ENCODE data around the gene MCRS1. TPM values are rescaled to one million over a fixed set of nuclear protein-coding genes. Genes with fewer than 3 reads are reported as not detected.

The MCRS1 gene
- total RNA-seq, 1 experiment from 2014 or later = 58.7 TPM

- no peak overlapping the region for H3K27ac Mint-ChIP-seq (ENCODE audit: low read depth, unreplicated experiment)
- ChIA-PET POLR2A (no interaction called here), CTCF (interaction anchor here (0.8 to 2.4 kb wide), 5 partner anchors 9 to 304 kb away, joined by 3 to 9 read pairs (median 4); no protein-coding TSS in a partner anchor)
- intact Hi-C loops (cut with micrococcal nuclease) = no loop called here
- TF ChIP-seq CTCF (IDR thresholded peaks at IDR 0.05; ENCODE audit: unreplicated experiment) = no peak
- no TSS peak for BruUV-seq (replicated peaks)
- no peaks in the 10 kb centered on the region for H3K9me3 Mint-ChIP-seq (ENCODE audit: unreplicated experiment)
- peaks cover 58% of the 10 kb centered on the region for H3K36me3 Mint-ChIP-seq (ENCODE audit: insufficient read depth, unreplicated experiment)
- H3K4me1 Mint-ChIP-seq (ENCODE audit: insufficient read depth, unreplicated experiment) = no peaks in the 10 kb centered on the region
- H3K4me3 Mint-ChIP-seq (ENCODE audit: unreplicated experiment) = no peak overlapping the region
- no peaks in the 10 kb centered on the region for H3K27me3 Mint-ChIP-seq (ENCODE audit: insufficient read depth, unreplicated experiment)
- DNase-seq (ENCODE audit: unreplicated experiment) = no peak
Observed at GRCh38 chr12:49562831-49563230, 5.1 kb downstream of the MCRS1 start.

GRCh38 chr12:49562233-49562632, 5.7 kb downstream of the MCRS1 start:
- POLR2A ChIA-PET = no interaction called here

GRCh38 chr12:49560695-49561094, 7.2 kb downstream of the MCRS1 start:
- Mint-ChIP-seq H3K27ac (ENCODE audit: low read depth, unreplicated experiment) (no peak overlapping the region), H3K4me3 (ENCODE audit: unreplicated experiment) (no peak overlapping the region), H3K27me3 (ENCODE audit: insufficient read depth, unreplicated experiment) (no peaks in the 10 kb centered on the region), H3K4me1 (ENCODE audit: insufficient read depth, unreplicated experiment) (no peaks in the 10 kb centered on the region), H3K36me3 (ENCODE audit: insufficient read depth, unreplicated experiment) (peaks cover 58% of the 10 kb centered on the region), H3K9me3 (ENCODE audit: unreplicated experiment) (no peaks in the 10 kb centered on the region)
- ChIA-PET CTCF (interaction anchor here (0.6 kb wide), 1 partner anchor 932 kb away, joined by 3 read pairs; no protein-coding TSS in a partner anchor), POLR2A (no interaction called here)
- BruUV-seq (replicated peaks) = no TSS peak
- TF ChIP-seq CTCF (IDR thresholded peaks at IDR 0.05; ENCODE audit: unreplicated experiment) = no peak
- intact Hi-C loops (cut with micrococcal nuclease) = no loop called here
- no peak for DNase-seq (ENCODE audit: unreplicated experiment)

More at GRCh38 chr12:49562233-49562632, 5.7 kb downstream of the MCRS1 start:
- Mint-ChIP-seq H3K4me3 (ENCODE audit: unreplicated experiment) (no peak overlapping the region), H3K4me1 (ENCODE audit: insufficient read depth, unreplicated experiment) (no peaks in the 10 kb centered on the region), H3K27me3 (ENCODE audit: insufficient read depth, unreplicated experiment) (no peaks in the 10 kb centered on the region), H3K27ac (ENCODE audit: low read depth, unreplicated experiment) (no peak overlapping the region), H3K36me3 (ENCODE audit: insufficient read depth, unreplicated experiment) (peaks cover 58% of the 10 kb centered on the region), H3K9me3 (ENCODE audit: unreplicated experiment) (no peaks in the 10 kb centered on the region)
- DNase-seq (ENCODE audit: unreplicated experiment) = no peak
- no TSS peak for BruUV-seq (replicated peaks)
- no peak for TF ChIP-seq CTCF (IDR thresholded peaks at IDR 0.05; ENCODE audit: unreplicated experiment)
- intact Hi-C loops (cut with micrococcal nuclease) = no loop called here
- CTCF ChIA-PET = interaction anchor here (0.6 to 2.4 kb wide), 4 partner anchors 9 to 200 kb away, joined by 3 to 9 read pairs (median 4); no protein-coding TSS in a partner anchor

- Mint-ChIP-seq H3K27ac (ENCODE audit: low read depth, unreplicated experiment) (no peak overlapping the region), H3K36me3 (ENCODE audit: insufficient read depth, unreplicated experiment) (peaks cover 54% of the 10 kb centered on the region), H3K4me1 (ENCODE audit: insufficient read depth, unreplicated experiment) (no peaks in the 10 kb centered on the region), H3K27me3 (ENCODE audit: insufficient read depth, unreplicated experiment) (no peaks in the 10 kb centered on the region), H3K9me3 (ENCODE audit: unreplicated experiment) (no peaks in the 10 kb centered on the region), H3K4me3 (ENCODE audit: unreplicated experiment) (no peak overlapping the region)
- ChIA-PET CTCF (interaction anchor here (1.0 to 1.4 kb wide), 2 partner anchors 8 to 201 kb away, joined by 5 to 6 read pairs; partner anchors contain the start of gene MCRS1), POLR2A (no interaction called here)
- BruUV-seq (replicated peaks) = no TSS peak
- TF ChIP-seq CTCF (IDR thresholded peaks at IDR 0.05; ENCODE audit: unreplicated experiment) = no peak
- intact Hi-C loops (cut with micrococcal nuclease) = no loop called here
- no peak for DNase-seq (ENCODE audit: unreplicated experiment)
Observed at GRCh38 chr12:49559011-49559675, 8.8 kb downstream of the MCRS1 start.

Data from MCF 10A (cell line).